GM12865 (cell line): ENCODE measurements around the gene TNS3.

ENCODE experiments used
- DNase-seq: peaks from one replicate; pipeline ENCODE4 v3.0.0; 2010; ENCODE audit warnings: low read depth
- H3K4me3 ChIP-seq: 2 replicates; pipeline ENCODE4 v1.5.1; 2011; ENCODE audit warnings: mild to moderate bottlenecking, low read depth, low read length, control low read depth
- TF ChIP-seq, protein P1 (sequence below): IDR thresholded peaks from 2 replicates; pipeline ENCODE4 v1.5.1; 2011; ENCODE audit warnings: low read length, control low read depth, low read depth, inconsistent platforms; ENCODE audit not compliant: insufficient read depth; ENCODE audit errors: missing control alignments

The TNS3 gene

DNA sequence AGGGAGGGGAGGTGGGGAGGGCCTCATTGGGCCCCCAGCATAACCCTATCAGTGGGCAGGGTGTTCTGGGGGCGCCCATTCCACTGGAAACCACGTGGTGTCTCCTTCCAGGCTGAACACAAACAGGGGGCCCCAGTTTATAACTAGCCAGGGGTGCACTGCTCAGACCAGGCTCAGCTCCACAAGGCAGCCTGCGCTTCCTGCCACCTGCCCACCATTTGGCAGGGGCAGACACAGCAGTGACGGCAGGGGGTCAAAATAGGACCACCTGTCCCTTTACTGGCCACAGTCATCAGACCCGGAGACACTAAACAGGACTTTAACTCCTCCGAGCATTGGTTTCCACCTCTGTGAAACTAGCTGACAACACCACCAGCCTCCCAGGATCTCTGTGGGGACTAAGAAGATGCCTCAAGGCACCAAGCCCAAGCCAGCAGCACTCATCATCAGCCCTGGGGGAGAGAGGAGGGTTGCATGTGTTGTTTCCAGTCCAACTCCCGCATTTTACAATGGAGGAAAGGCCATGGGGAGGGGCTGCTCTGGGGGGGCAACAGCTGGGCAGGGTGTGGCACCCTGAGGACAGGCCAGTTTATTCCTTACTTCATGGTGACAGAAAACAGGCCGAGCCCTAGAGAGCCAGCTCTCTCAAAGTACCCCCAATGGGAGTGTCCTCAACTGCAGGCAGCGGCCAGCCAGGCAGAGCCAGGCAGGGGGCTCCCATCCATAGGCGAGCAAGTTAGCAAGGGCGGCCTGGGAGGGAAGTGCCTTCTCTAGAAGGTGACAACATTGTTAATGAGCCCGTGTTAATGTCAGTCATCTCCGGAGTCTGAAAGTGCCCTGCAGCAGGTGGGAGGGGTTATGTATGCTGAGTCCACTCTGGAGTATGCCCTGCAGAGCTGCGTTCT is 127.6 kb downstream of the TNS3 start:
- TF ChIP-seq, protein P1, sequence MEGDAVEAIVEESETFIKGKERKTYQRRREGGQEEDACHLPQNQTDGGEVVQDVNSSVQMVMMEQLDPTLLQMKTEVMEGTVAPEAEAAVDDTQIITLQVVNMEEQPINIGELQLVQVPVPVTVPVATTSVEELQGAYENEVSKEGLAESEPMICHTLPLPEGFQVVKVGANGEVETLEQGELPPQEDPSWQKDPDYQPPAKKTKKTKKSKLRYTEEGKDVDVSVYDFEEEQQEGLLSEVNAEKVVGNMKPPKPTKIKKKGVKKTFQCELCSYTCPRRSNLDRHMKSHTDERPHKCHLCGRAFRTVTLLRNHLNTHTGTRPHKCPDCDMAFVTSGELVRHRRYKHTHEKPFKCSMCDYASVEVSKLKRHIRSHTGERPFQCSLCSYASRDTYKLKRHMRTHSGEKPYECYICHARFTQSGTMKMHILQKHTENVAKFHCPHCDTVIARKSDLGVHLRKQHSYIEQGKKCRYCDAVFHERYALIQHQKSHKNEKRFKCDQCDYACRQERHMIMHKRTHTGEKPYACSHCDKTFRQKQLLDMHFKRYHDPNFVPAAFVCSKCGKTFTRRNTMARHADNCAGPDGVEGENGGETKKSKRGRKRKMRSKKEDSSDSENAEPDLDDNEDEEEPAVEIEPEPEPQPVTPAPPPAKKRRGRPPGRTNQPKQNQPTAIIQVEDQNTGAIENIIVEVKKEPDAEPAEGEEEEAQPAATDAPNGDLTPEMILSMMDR = no peak
- DNase-seq = no peak
- no peak overlapping the region for H3K4me3 ChIP-seq

GRCh38 chr7:47453093-47454061 is 128.5 kb downstream of the TNS3 start:
- DNase-seq = no peak
- no peak overlapping the region for H3K4me3 ChIP-seq
- TF ChIP-seq, protein P1 = no peak

- TF ChIP-seq, protein P1 = no peak
- no peak for DNase-seq
- no peak overlapping the region for H3K4me3 ChIP-seq
Measured at GRCh38 chr7:47452715-47453092, 129.2 kb downstream of the TNS3 start.

DNA sequence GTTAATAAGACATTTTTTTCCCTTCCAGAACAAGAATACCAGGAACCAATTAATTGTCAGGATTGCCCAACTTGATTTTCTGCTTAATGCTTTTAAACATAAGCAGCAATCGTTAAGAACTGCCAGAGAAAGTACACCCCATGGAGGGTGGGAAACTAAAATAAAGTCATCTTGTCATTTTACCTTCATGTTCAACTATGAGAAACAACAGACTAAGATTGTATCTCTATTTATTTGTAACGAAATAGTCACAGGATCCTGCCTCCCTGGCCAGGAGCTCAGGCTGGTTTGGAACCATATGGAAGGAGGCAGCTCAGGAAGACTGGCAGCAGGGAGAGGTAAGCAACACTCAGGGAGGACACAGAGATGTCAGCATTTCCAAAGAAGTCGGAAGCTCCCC is 129.6 kb downstream of the TNS3 start:
- DNase-seq = no peak
- H3K4me3 ChIP-seq = no peak overlapping the region
- TF ChIP-seq, protein P1 = no peak

DNA sequence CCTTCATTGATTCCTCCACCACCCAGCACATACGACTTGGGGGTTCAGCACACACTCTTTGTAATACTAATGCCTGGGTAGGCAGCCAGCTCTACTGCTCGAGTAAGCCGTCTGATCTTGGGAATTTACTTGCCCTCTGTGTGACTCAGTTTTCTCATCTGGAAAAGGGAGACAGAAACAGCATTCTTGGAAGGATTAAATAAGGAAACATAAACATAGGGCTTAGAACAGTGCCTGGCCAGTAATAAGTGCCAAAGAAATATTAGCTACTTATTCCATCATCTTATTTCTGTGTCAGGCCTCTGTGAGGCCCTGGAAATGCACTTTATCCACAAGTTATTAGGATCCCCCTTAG is 130.1 kb downstream of the TNS3 start:
- TF ChIP-seq, protein P1 = no peak
- no peak overlapping the region for H3K4me3 ChIP-seq
- DNase-seq = no peak

DNA sequence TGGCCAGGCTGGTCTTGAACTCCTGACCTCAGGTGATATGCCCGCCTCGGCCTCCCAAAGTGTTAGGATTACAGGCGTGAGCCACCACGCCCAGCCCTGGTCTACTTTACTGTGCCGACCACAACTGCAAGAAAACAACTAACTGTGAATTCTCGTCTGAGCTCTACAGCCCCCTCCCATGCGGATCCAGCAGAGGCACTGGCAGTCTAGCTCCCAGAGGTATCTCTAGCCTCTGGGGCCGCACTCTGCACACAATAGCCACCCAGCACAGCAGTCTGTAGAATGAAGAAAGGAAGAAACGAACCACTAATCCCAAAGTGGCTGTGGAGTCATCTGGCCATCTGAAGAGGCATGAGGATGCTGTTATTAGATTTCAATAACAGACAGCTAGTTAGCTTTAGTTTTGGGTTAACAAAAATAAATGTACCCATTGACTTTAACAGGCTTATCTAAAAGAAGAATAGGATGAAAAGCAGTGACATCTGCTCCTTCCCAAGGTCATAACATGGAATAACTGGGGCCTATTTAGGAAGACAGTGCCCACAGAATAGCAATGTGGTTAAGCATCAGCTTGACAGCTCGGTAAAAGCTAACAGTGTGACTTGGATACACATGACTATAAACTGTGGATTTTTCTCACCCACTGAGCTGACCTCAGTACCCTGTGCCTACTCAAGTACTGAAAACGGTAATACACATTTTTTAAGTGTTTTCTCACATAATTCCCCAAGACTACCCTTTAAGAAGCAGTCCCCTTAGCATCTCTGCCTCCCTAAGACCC is 131.9 kb downstream of the TNS3 start:
- no peak for DNase-seq
- H3K4me3 ChIP-seq = no peak overlapping the region
- TF ChIP-seq, protein P1 = no peak
